Measurements from ENCODE around the gene MT1F. TPM values are rescaled to one million over a fixed set of nuclear protein-coding genes. Genes with fewer than 3 reads are reported as not detected.

Gene MT1F
- total RNA-seq, 1 experiment from 2014 or later, result 7.3 TPM

DNA sequence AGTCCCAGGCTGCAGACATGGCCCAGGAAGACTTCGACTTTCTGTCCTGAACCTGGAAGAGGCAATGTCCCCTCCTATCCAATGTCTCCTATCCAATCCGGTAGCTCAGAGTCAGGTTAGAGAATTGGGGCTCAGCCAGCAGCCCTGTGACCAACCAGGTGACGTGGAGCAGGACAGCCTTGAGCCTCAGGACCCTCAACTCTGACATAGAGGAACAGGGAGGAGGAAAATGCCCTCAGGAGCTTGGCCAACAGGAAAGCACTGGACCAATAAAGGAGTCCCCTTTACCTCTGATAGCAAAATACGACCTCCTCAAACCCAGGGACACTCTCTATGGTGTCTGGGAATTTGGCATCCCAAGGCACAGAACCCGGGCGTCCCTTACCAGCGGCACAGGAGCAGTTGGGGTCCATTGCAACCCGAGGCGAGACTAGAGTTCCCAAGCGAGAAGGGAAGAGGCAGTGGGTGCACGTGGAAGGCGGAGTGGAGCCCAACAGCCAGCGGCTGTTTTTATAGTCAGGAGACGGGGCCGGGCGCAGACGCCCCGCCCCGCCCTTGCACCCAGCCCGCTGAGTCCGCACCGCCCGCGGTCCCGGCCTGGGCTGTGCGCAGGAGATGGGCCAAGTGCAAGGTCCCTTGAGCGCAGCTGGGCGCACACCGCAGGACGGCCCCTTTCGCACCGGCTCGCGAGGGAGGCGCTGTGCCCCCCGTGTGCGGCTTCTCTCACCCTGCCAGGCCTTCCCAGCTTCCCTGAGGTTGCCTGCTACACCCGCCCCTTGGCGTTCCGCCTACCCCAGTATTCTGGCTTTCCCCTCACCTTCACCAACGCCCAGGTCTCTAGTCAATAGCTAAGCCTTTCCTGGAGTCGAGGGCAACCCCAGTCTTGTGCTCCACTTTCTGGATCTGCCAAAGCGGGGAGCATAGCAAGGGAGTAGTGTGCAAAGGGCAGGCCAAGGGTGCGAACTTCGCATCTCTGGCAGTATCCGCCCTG is 10.1 kb downstream of the MT1F start, which contains the start of gene MT1G:
MT1G (minus strand) TSS at position 485 of the 991 bp plus-strand sequence; CDS start at position 413, 72 bp downstream.
- Histone ChIP-seq H3K9ac (ENCODE audit: low read length) (no peak within 1 kb of the TSS), H3K36me3 (ENCODE audit: control insufficient read depth in 1 of 2, insufficient read depth in 2 of 2, low read length in 2 of 2) (no peaks in the 10 kb centered on the region), H3K4me1 (ENCODE audit: control insufficient read depth in 1 of 2, insufficient read depth in 2 of 2, low read length in 2 of 2) (no peaks in the 10 kb centered on the region), H3K9me3 (ENCODE audit: control insufficient read depth in 1 of 2, insufficient read depth in 1 of 2, low read depth in 1 of 2, low read length in 2 of 2) (no peaks in the 10 kb centered on the region), H3K79me2 (ENCODE audit: insufficient read depth, low read length) (no peaks in the 10 kb centered on the region), H3K9me2 (ENCODE audit: insufficient read depth) (no peaks in the 10 kb centered on the region), H2AFZ (ENCODE audit: low read depth, low read length, poor library complexity, severe bottlenecking) (no peak within 1 kb of the TSS), H4K20me1 (ENCODE audit: insufficient read depth) (no peaks in the 10 kb centered on the region), H3K4me3 (replicated peaks in 1 of 2; ENCODE audit: low read depth in 1 of 2, low read length in 2 of 2) (no peak within 1 kb of the TSS), H3K27ac (ENCODE audit: low read depth, low read length) (no peak within 1 kb of the TSS), H3K4me2 (ENCODE audit: low read length) (no peak within 1 kb of the TSS), H3K27me3 (ENCODE audit: insufficient read depth, low read length) (no peaks in the 10 kb centered on the region)
- ChIA-PET RAD21 (ENCODE audit: low non-redundant PET in 1 of 2, low total read pairs in 2 of 2, uncharacterized antibody in 2 of 2, unreplicated experiment in 2 of 2) (no interaction called here), POLR2A (no interaction called here), CTCF (no interaction called here)
- TF ChIP-seq, protein P1, sequence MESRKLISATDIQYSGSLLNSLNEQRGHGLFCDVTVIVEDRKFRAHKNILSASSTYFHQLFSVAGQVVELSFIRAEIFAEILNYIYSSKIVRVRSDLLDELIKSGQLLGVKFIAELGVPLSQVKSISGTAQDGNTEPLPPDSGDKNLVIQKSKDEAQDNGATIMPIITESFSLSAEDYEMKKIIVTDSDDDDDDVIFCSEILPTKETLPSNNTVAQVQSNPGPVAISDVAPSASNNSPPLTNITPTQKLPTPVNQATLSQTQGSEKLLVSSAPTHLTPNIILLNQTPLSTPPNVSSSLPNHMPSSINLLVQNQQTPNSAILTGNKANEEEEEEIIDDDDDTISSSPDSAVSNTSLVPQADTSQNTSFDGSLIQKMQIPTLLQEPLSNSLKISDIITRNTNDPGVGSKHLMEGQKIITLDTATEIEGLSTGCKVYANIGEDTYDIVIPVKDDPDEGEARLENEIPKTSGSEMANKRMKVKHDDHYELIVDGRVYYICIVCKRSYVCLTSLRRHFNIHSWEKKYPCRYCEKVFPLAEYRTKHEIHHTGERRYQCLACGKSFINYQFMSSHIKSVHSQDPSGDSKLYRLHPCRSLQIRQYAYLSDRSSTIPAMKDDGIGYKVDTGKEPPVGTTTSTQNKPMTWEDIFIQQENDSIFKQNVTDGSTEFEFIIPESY (IDR thresholded peaks at IDR 0.05; ENCODE audit: extremely low read depth, insufficient replicate concordance, low read length), result no peak
- TF ChIP-seq SP1 (IDR thresholded peaks at IDR 0.05; ENCODE audit: low read depth) (no peak), POLR2AphosphoS5 (IDR thresholded peaks at IDR 0.05; ENCODE audit: low read depth, low read length) (no peak), ZNF274 (IDR thresholded peaks at IDR 0.05; ENCODE audit: low read depth, low read length) (no peak), EZH2phosphoT487 (IDR thresholded peaks at IDR 0.05; ENCODE audit: borderline replicate concordance) (no peak), TCF7L2 (IDR thresholded peaks at IDR 0.05; ENCODE audit: borderline replicate concordance, extremely low read depth, insufficient read depth, insufficient read length) (no peak)
- DNase-seq (ENCODE audit: low read depth, low spot score) (no peak), ATAC-seq (no peak)
- BruUV-seq (replicated peaks), result no TSS peak
- intact Hi-C loops (cut with micrococcal nuclease), result no loop called here

All from HCT116 (cell line).